Upper lobe of right lung (tissue), 1 donor: Measurements from ENCODE around the gene RPTOR. TPM values are rescaled to one million over a fixed set of nuclear protein-coding genes. Genes with fewer than 3 reads are reported as not detected.

Source experiments
- ATAC-seq: fragments of 200-7000 bp; cut with Tn5 transposase; one replicate; pipeline ENCODE4 v1.9.1; 2020; ENCODE audit warnings: mild to moderate bottlenecking, moderate library complexity
- DNase-seq: peaks from one replicate; pipeline ENCODE4 v3.0.0-alpha.2; 2020
- H3K27ac ChIP-seq: fragments of 200-600 bp; one replicate; pipeline ENCODE4 v1.8.0; 2022
- H3K27me3 ChIP-seq: fragments of 200-600 bp; one replicate; pipeline ENCODE4 v1.8.0; 2022; ENCODE audit warnings: mild to moderate bottlenecking
- H3K36me3 ChIP-seq: fragments of 200-600 bp; one replicate; pipeline ENCODE4 v1.8.0; 2022
- H3K4me1 ChIP-seq: fragments of 200-600 bp; one replicate; pipeline ENCODE4 v1.8.0; 2022
- H3K4me3 ChIP-seq: fragments of 200-600 bp; one replicate; pipeline ENCODE4 v1.8.0; 2022; ENCODE audit warnings: mild to moderate bottlenecking
- H3K9me3 ChIP-seq: fragments of 200-600 bp; one replicate; pipeline ENCODE4 v1.8.0; 2022
- CTCF ChIP-seq: fragments of 200-600 bp; IDR thresholded peaks from one replicate; pipeline ENCODE4 v1.8.0; 2022; ENCODE audit warnings: antibody characterized with exemption
- intact Hi-C: fragments of 100-400 bp; cut with DNase I; formaldehyde crosslinking; loops from one replicate; pipeline ENCODE4 v1.11.0; 2022
- total RNA-seq: library from RNA; stranded (reverse); fragmentation: NEBNext Ultra II Directional; extraction: Animal tissue kit (Norgen Biotek cat#: 25700); gene quantifications from one replicate; pipeline ENCODE4 v1.2.1, GENCODE V29; 2021
- donor health status: DM: no; HTN: yes; CAD: no; lungs with severe emphysema.

RPTOR gene
- total RNA-seq, 1 donor from 2014 or later: 35.4 TPM

- Histone ChIP-seq H3K4me1 (peaks cover 16% of the 10 kb centered on the region), H3K9me3 (no peaks in the 10 kb centered on the region), H3K27me3 (no peaks in the 10 kb centered on the region), H3K4me3 (no peak overlapping the region), H3K27ac (no peak overlapping the region), H3K36me3 (peaks cover 5% of the 10 kb centered on the region)
- TF ChIP-seq CTCF: no peak
- intact Hi-C loops: no loop called here
- ATAC-seq (no peak), DNase-seq (peak; percentile 25)
Observed at GRCh38 chr17:80955671-80956280, 411.1 kb downstream of the RPTOR start.

- DNase-seq (peak; percentile 55), ATAC-seq (no peak)
- Histone ChIP-seq H3K27ac (no peak overlapping the region), H3K36me3 (no peaks in the 10 kb centered on the region), H3K27me3 (no peaks in the 10 kb centered on the region), H3K9me3 (no peaks in the 10 kb centered on the region), H3K4me3 (no peak overlapping the region), H3K4me1 (peaks cover 16% of the 10 kb centered on the region)
- no peak for TF ChIP-seq CTCF
- intact Hi-C loops: no loop called here
Observed at GRCh38 chr17:80956321-80957190, 411.9 kb downstream of the RPTOR start.

- intact Hi-C loops: no loop called here
- Histone ChIP-seq H3K27ac (no peak overlapping the region), H3K4me1 (peaks cover 16% of the 10 kb centered on the region), H3K36me3 (no peaks in the 10 kb centered on the region), H3K9me3 (no peaks in the 10 kb centered on the region), H3K4me3 (no peak overlapping the region), H3K27me3 (no peaks in the 10 kb centered on the region)
- no peak for TF ChIP-seq CTCF
- DNase-seq (peak; percentile 52), ATAC-seq (no peak)
Observed at GRCh38 chr17:80957461-80957941, 412.9 kb downstream of the RPTOR start.

- peak; percentile 53 for ATAC-seq
- Histone ChIP-seq H3K9me3 (no peaks in the 10 kb centered on the region), H3K36me3 (no peaks in the 10 kb centered on the region), H3K27me3 (no peaks in the 10 kb centered on the region), H3K27ac (peak overlapping the region; percentile 36), H3K4me3 (no peak overlapping the region), H3K4me1 (peaks cover 16% of the 10 kb centered on the region)
- intact Hi-C loops: no loop called here
- DNase-seq: no peak
- no peak for TF ChIP-seq CTCF
Observed at GRCh38 chr17:80959330-80960036, 414.8 kb downstream of the RPTOR start.

- Histone ChIP-seq H3K36me3 (no peaks in the 10 kb centered on the region), H3K27me3 (no peaks in the 10 kb centered on the region), H3K27ac (peak overlapping the region; percentile 30), H3K4me3 (no peak overlapping the region), H3K4me1 (peaks cover 16% of the 10 kb centered on the region), H3K9me3 (no peaks in the 10 kb centered on the region)
- no peak for TF ChIP-seq CTCF
- intact Hi-C loops: no loop called here
- DNase-seq (no peak), ATAC-seq (peak; percentile 3)
Observed at GRCh38 chr17:80960037-80960796, 415.6 kb downstream of the RPTOR start.
